ENCODE results near the gene LAMC1. TPM values are rescaled to one million over a fixed set of nuclear protein-coding genes. Genes with fewer than 3 reads are reported as not detected.

Gene LAMC1
- total and polyA plus RNA-seq, 12 donors: 22.1 to 160 (median 115) TPM

DNA sequence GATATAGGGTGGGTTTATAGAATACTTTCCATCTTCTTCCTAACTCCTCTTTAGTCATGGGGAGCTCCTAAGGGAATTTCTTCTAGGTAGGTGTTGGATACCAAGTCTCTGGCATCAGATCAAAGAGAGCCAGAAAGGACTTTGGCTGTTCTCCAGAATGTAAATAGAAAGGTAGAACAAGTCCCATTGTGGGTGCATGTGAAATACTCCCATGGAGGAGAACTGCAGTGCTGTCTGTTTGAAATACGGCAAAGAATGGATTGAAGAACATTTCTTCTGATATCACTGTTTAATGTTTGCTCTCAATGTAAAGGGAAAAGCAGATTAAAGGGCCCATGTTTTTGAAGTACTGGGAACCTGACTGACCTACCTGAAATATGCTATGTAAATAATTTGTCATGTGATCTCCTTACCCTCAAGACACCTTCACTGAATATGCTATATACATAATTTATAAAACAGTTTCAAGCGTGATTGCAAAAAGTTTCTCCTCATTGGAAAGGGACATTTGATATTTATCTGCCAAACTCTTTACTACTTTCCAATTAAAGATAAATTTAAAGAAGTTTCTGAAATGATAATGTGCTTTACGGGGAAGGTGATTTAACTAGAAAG is 65.9 kb downstream of the LAMC1 start:
- no peaks in the 10 kb centered on the region for H3K27me3 ChIP-seq
- H3K9me3 ChIP-seq: no peaks in the 10 kb centered on the region
- 85 to 93% methylated on average over 3 of the region's 3 CpGs for WGBS, 2 donors
- no peak for DNase-seq
- no peak overlapping the region for H3K4me3 ChIP-seq
- intact Hi-C loops (cut with DNase I): no loop called here
- no peak for ATAC-seq
- peaks cover 8 to 89% (median 68%) of the 10 kb centered on the region in 9 donors for H3K4me1 ChIP-seq
- peak overlapping the region in 2 of 10 donors; percentile 26 to 33 for H3K27ac ChIP-seq
- TF ChIP-seq, protein P1, sequence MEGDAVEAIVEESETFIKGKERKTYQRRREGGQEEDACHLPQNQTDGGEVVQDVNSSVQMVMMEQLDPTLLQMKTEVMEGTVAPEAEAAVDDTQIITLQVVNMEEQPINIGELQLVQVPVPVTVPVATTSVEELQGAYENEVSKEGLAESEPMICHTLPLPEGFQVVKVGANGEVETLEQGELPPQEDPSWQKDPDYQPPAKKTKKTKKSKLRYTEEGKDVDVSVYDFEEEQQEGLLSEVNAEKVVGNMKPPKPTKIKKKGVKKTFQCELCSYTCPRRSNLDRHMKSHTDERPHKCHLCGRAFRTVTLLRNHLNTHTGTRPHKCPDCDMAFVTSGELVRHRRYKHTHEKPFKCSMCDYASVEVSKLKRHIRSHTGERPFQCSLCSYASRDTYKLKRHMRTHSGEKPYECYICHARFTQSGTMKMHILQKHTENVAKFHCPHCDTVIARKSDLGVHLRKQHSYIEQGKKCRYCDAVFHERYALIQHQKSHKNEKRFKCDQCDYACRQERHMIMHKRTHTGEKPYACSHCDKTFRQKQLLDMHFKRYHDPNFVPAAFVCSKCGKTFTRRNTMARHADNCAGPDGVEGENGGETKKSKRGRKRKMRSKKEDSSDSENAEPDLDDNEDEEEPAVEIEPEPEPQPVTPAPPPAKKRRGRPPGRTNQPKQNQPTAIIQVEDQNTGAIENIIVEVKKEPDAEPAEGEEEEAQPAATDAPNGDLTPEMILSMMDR (IDR thresholded peaks at IDR 0.05): no peak
- no peaks in the 10 kb centered on the region for H3K36me3 ChIP-seq

GRCh38 chr1:183090391-183091006 is 67.3 kb downstream of the LAMC1 start:
- Histone ChIP-seq H3K4me1 (peaks cover 8 to 93% (median 66%) of the 10 kb centered on the region in 9 donors), H3K9me3 (no peaks in the 10 kb centered on the region), H3K36me3 (no peaks in the 10 kb centered on the region), H3K27me3 (no peaks in the 10 kb centered on the region), H3K4me3 (no peak overlapping the region), H3K27ac (peak overlapping the region in 9 of 10 donors; percentile 9 to 61 (median 44))
- 27 to 28% methylated on average over 5 of the region's 5 CpGs for WGBS, 2 donors
- DNase-seq (peak; percentile 33 to 61), ATAC-seq (peak in 7 of 8 donors; percentile 77 to 94 (median 87))
- TF ChIP-seq, protein P1 (IDR thresholded peaks at IDR 0.05): no peak
- intact Hi-C loops (cut with DNase I): loop anchor here in 5 of 10 donors (5.0 to 10.0 kb wide), 2 partner anchors 48 to 66 kb away; partner anchors contain the start of gene LAMC1 (in 4 of the 5)

DNA sequence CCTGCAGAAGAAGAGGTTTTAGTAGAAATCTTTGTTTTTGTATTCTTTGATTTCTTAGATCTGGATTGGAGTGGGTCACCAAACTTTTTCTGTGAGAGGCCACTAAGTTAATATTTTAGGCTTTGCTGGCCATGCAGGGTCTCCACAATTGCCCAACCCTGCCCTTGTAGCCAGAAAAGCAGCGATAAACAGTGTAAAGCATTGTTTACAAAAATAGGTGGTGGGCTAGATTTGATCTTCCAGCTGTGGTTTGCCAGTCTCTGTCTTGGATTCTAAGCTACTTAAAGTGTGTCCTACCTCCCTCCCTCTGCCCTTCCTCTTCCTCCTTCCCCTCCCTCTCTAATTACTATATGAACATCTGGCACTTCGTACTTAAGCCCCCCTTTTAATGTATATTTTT is 68.0 kb downstream of the LAMC1 start:
- intact Hi-C loops (cut with DNase I): loop anchor here in 5 of 10 donors (5.0 to 10.0 kb wide), 2 partner anchors 49 to 66 kb away; partner anchors contain the start of gene LAMC1 (in 4 of the 5)
- 68 to 71% methylated on average over 2 of the region's 2 CpGs for WGBS, 2 donors
- no peaks in the 10 kb centered on the region for H3K27me3 ChIP-seq
- no peaks in the 10 kb centered on the region for H3K9me3 ChIP-seq
- no peaks in the 10 kb centered on the region for H3K36me3 ChIP-seq
- peaks cover 8 to 94% (median 68%) of the 10 kb centered on the region in 9 donors for H3K4me1 ChIP-seq
- H3K4me3 ChIP-seq: no peak overlapping the region
- TF ChIP-seq, protein P1 (IDR thresholded peaks at IDR 0.05): no peak
- DNase-seq (no peak), ATAC-seq (no peak)
- peak overlapping the region in 9 of 10 donors; percentile 9 to 61 (median 44) for H3K27ac ChIP-seq

GRCh38 chr1:183092350-183092749 is 69.1 kb downstream of the LAMC1 start:
- Histone ChIP-seq H3K27ac (peak overlapping the region in 2 of 10 donors; percentile 23 to 34), H3K36me3 (no peaks in the 10 kb centered on the region), H3K4me3 (no peak overlapping the region), H3K9me3 (no peaks in the 10 kb centered on the region), H3K4me1 (peaks cover 8 to 95% (median 68%) of the 10 kb centered on the region in 9 donors), H3K27me3 (no peaks in the 10 kb centered on the region)
- TF ChIP-seq, protein P1 (IDR thresholded peaks at IDR 0.05): no peak
- intact Hi-C loops (cut with DNase I): loop anchor here in 5 of 10 donors (5.0 to 10.0 kb wide), 2 partner anchors 50 to 68 kb away; partner anchors contain the start of gene LAMC1 (in 4 of the 5)
- 86 to 91% methylated on average over 2 of the region's 2 CpGs for whole genome bisulfite sequencing, 2 donors
- ATAC-seq (no peak), DNase-seq (no peak)
